Upper lobe of left lung (tissue), 6 donors: ENCODE measurements around the gene CEBPZOS. TPM values are rescaled to one million over a fixed set of nuclear protein-coding genes. Genes with fewer than 3 reads are reported as not detected.
"Not testable (repeated sequence)": the region's sequence is repeated elsewhere in the genome, so short reads cannot be mapped to it uniquely, and the experiment has no call there.

Experiments used
- ATAC-seq, 2 donors: fragments of 200-7000 bp; cut with Tn5 transposase; one replicate each; pipeline ENCODE4 v1.9.1; 2022; ENCODE audit warnings: mild to moderate bottlenecking in 2 of 2, moderate library complexity in 2 of 2; ENCODE audit not compliant: low FRiP score in 2 of 2
- DNase-seq, 2 donors: peaks; one replicate each; pipeline ENCODE4 v3.0.0-alpha.2; 2019 to 2020
- H3K27ac ChIP-seq, 4 donors: fragments of 200-600 bp; sonication (generic); one replicate each; pipeline ENCODE4 v1.5.1; 2016 to 2019
- H3K27me3 ChIP-seq, 4 donors: fragments of 200-600 bp; sonication (generic); one replicate each; pipeline ENCODE4 v1.5.1; 2017 to 2019
- H3K36me3 ChIP-seq, 4 donors: fragments of 200-600 bp; sonication (generic); one replicate each; pipeline ENCODE4 v1.5.1; 2016 to 2019
- H3K4me1 ChIP-seq, 4 donors: fragments of 200-600 bp; sonication (generic); one replicate each; pipeline ENCODE4 v1.5.1; 2018 to 2019
- H3K4me3 ChIP-seq, 4 donors: fragments of 200-600 bp; sonication (generic); one replicate each; pipeline ENCODE4 v1.5.1; 2017 to 2019; ENCODE audit warnings: mild to moderate bottlenecking in 2 of 4, moderate library complexity in 1 of 4
- H3K9me3 ChIP-seq, 4 donors: fragments of 200-600 bp; sonication (generic); one replicate each; pipeline ENCODE4 v1.5.1; 2018 to 2019
- EP300 ChIP-seq, 4 donors: sonication (generic); formaldehyde crosslinking; IDR thresholded peaks; one replicate each; pipeline ENCODE4 v1.5.1; 2017; ENCODE audit warnings: antibody characterized with exemption in 4 of 4, control low read depth in 2 of 4
- POLR2A ChIP-seq, 4 donors: fragments of 450-650 bp; IDR thresholded peaks; one replicate each; pipeline ENCODE4 v1.5.1; 2016 to 2017; ENCODE audit warnings: antibody characterized with exemption in 4 of 4, mild to moderate bottlenecking in 2 of 4
- POLR2AphosphoS5 ChIP-seq, 2 donors: sonication (generic); formaldehyde crosslinking; IDR thresholded peaks; one replicate each; pipeline ENCODE4 v1.5.1; 2017; ENCODE audit warnings: antibody characterized with exemption in 2 of 2
- WGBS, 2 donors: methylation state at CpG; one replicate each; pipeline ENCODE4 v1.1.5; 2017 to 2018; 5-methylcytosine and 5-hydroxymethylcytosine counted together
- total RNA-seq, 6 donors: library from RNA; depleted of rRNA in 4 of 6; stranded (reverse); fragments of >200 nt in 4 of 6; gene quantifications; one replicate each; pipeline versions ENCODE4 v1.1.0 to v1.2.1, GENCODE V29; 2016 to 2021
- TF ChIP-seq, protein P1 (sequence below), 6 experiments: fragments of 450-650 bp in 4 of 6; fragments of 200-600 bp in 2 of 6; sonication (generic) in 2 of 6; IDR thresholded peaks; one replicate each; pipeline ENCODE4 v1.5.1; 2016 to 2019; ENCODE audit warnings: antibody characterized with exemption in 6 of 6
- donor health status: DM: no; HTN: no; CAD: no; lungs with moderate emphysema.
- donor health status: DM: no; HTN: yes; CAD: no; lungs with severe emphysema.

The CEBPZOS gene
- total RNA-seq, 6 donors from 2014 or later = 6.9 to 32.3 (median 26.9) TPM

DNA sequence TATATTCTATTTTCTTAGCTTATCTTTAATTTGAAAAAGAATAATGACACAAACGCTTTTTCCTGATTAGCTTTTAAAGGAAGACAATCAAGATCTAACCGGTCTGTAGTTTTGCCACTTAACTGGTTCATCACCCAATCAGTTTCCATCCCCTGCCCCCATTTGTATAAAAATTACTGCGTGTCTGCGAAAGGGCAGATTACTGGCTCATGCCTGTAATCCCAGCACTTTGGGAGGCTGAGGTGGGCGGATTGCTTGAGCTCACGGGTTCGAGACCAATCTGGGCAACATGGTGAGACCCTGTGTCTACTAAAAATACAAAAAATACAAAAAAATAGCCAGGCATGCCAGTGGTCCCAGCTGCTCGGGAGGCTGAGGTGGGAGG lies 2.4 kb downstream of the CEBPZOS start:
- TF ChIP-seq POLR2A (IDR thresholded peaks at IDR 0.05) (no peak), EP300 (IDR thresholded peaks at IDR 0.05) (no peak), POLR2AphosphoS5 (IDR thresholded peaks at IDR 0.05) (no peak)
- TF ChIP-seq, protein P1, sequence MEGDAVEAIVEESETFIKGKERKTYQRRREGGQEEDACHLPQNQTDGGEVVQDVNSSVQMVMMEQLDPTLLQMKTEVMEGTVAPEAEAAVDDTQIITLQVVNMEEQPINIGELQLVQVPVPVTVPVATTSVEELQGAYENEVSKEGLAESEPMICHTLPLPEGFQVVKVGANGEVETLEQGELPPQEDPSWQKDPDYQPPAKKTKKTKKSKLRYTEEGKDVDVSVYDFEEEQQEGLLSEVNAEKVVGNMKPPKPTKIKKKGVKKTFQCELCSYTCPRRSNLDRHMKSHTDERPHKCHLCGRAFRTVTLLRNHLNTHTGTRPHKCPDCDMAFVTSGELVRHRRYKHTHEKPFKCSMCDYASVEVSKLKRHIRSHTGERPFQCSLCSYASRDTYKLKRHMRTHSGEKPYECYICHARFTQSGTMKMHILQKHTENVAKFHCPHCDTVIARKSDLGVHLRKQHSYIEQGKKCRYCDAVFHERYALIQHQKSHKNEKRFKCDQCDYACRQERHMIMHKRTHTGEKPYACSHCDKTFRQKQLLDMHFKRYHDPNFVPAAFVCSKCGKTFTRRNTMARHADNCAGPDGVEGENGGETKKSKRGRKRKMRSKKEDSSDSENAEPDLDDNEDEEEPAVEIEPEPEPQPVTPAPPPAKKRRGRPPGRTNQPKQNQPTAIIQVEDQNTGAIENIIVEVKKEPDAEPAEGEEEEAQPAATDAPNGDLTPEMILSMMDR (IDR thresholded peaks at IDR 0.05) = no peak
- H3K27me3 ChIP-seq = no peaks in the 10 kb centered on the region
- WGBS, 2 donors = 80 to 86% methylated on average over 8 of the region's 8 CpGs
- ATAC-seq (no peak), DNase-seq (no peak)
- no peaks in the 10 kb centered on the region for H3K9me3 ChIP-seq
- H3K27ac ChIP-seq = no peak overlapping the region
- H3K4me1 ChIP-seq = peaks cover 7 to 17% (median 13%) of the 10 kb centered on the region in 4 donors
- peaks cover 1 to 39% (median 19%) of the 10 kb centered on the region in 4 donors for H3K36me3 ChIP-seq
- H3K4me3 ChIP-seq = no peak overlapping the region

DNA sequence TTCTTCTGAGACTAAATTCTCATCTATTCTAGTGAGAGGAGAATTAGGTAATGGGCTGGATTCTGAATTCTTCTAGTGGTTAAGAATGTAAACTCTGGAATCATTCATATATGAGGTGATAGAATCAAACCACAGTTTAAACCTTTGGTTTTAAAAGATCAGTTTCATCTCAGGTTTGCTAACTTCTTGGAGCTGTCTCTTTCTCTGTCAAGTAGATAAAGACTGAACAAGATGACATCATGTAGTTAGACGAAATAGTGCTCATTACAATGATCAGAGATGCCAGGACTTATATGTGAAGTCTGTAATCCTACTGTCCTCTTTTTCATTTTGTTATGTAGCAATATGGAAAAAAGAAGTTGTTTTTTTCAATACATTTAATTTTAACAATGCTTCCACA lies 4.9 kb downstream of the CEBPZOS start:
- 81 to 98% methylated on average over 1 of the region's 1 CpG for WGBS, 2 donors
- DNase-seq = no peak
- no peak for ATAC-seq
- peaks cover 7 to 17% (median 13%) of the 10 kb centered on the region in 4 donors for H3K4me1 ChIP-seq
- H3K36me3 ChIP-seq = peaks cover 4 to 64% (median 36%) of the 10 kb centered on the region in 4 donors
- H3K9me3 ChIP-seq = no peaks in the 10 kb centered on the region
- TF ChIP-seq POLR2AphosphoS5 (IDR thresholded peaks at IDR 0.05) (no peak), POLR2A (IDR thresholded peaks at IDR 0.05) (no peak), EP300 (IDR thresholded peaks at IDR 0.05) (no peak)
- TF ChIP-seq, protein P1 (IDR thresholded peaks at IDR 0.05) = no peak
- no peak overlapping the region for H3K4me3 ChIP-seq
- H3K27ac ChIP-seq = no peak overlapping the region
- no peaks in the 10 kb centered on the region for H3K27me3 ChIP-seq

DNA sequence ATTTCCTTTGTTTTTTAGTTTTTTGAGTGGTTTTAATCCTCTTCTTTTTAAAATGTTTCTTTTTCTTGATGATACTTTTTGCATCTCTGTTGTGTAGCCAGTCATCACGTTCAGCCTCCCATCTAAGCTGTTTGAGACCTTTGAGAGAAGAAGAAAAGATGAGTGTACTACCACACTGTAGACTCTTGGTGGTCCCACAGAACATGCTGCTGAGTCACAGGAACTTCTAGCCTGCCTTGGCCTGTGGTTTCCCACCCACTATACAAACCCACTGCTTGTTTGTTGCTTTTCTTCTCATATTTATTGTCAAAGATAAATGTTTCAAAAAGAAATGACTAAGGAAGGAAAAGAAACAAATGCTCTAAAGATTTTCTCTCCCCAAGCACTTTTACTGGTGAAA lies 5.5 kb downstream of the CEBPZOS start:
- TF ChIP-seq POLR2AphosphoS5 (IDR thresholded peaks at IDR 0.05) = no peak
- Histone ChIP-seq H3K9me3 (no peaks in the 10 kb centered on the region), H3K36me3 (peaks cover 4 to 69% (median 40%) of the 10 kb centered on the region in 4 donors), H3K4me1 (peaks cover 7 to 17% (median 13%) of the 10 kb centered on the region in 4 donors), H3K27ac (no peak overlapping the region), H3K27me3 (no peaks in the 10 kb centered on the region), H3K4me3 (no peak overlapping the region)
- 70 to 74% methylated on average over 1 of the region's 1 CpG for WGBS, 2 donors
- ATAC-seq (no peak), DNase-seq (no peak)

DNA sequence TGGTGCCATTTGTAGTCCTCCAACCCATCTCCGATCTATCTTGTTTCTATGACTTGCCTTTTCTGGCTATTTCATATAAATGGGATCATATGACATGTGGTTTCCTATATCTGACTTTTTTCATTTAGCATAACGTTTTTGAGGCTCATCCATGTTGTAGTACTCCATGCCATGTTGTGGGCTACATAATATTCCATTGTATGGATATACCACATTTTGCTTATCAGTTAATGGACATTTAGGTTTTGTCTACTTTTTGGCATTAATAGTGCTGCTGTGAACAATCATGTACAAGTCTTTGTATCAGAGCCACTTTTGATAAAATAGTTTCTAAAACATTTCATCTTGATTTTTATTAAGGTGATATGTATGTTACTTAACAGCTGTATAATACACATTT lies 7.4 kb downstream of the CEBPZOS start:
- WGBS, 2 donors = 91 to 94% methylated on average over 2 of the region's 2 CpGs
- Histone ChIP-seq H3K4me3 (no peak overlapping the region), H3K27me3 (no peaks in the 10 kb centered on the region), H3K36me3 (peaks cover 4 to 89% (median 49%) of the 10 kb centered on the region in 4 donors), H3K9me3 (peaks cover 0 to 4% (median 2%) of the 10 kb centered on the region in 4 donors), H3K27ac (no peak overlapping the region), H3K4me1 (peaks cover 0 to 2% (median 0%) of the 10 kb centered on the region in 4 donors)
- ATAC-seq (no peak), DNase-seq (no peak)
- TF ChIP-seq EP300 (IDR thresholded peaks at IDR 0.05) = no peak
- TF ChIP-seq, protein P1 (IDR thresholded peaks at IDR 0.05) = no peak
- TF ChIP-seq POLR2AphosphoS5 (IDR thresholded peaks at IDR 0.05) = no peak
- TF ChIP-seq POLR2A (IDR thresholded peaks at IDR 0.05) = no peak

DNA sequence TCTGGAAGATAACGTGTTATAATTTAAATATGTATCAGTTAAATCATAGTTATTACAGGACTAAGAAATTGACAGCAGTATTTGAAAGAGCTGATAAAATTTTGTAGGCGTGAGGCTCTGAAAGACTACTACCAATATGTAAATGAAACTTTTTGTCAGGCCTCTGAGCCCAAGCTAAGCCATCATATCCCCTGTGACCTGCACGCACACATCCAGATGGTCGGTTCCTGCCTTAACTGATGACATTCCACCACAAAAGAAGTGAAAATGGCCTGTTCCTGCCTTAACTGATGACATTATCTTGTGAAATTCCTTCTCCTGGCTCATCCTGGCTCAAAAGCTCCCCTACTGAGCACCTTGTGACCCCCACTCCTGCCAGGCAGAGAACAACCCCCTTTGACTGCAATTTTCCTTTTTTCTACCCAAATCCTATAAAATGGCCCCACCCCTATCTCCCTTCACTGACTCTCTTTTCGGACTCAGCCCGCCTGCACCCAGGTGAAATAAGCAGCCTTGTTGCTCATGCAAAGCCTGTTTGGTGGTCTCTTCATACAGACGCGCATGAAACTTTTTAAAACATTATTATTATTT lies 8.9 kb downstream of the CEBPZOS start:
- not testable (repeated sequence) for ATAC-seq, H3K27me3 ChIP-seq, H3K27ac ChIP-seq, H3K4me1 ChIP-seq, DNase-seq, H3K4me3 ChIP-seq
- Histone ChIP-seq H3K9me3 (peaks cover 0 to 11% (median 5%) of the 10 kb centered on the region in 4 donors), H3K36me3 (peaks cover 4 to 98% (median 61%) of the 10 kb centered on the region in 4 donors)
- 86 to 88% methylated on average over 8 of the region's 8 CpGs for WGBS, 2 donors
